GM23338 (cell line): ENCODE results near the gene SNN. TPM values are rescaled to one million over a fixed set of nuclear protein-coding genes. Genes with fewer than 3 reads are reported as not detected.

Experiments used
- ATAC-seq: fragments of 200-7000 bp; cut with Tn5 transposase; 3 replicates; pipeline ENCODE4 v1.9.1; 2020
- DNase-seq: peaks from one replicate; pipeline ENCODE4 v3.0.0-alpha.2; 2015; ENCODE audit warnings: low spot score
- H2AFZ ChIP-seq: fragments of 200-600 bp; sonication (generic); 2 replicates; pipeline ENCODE4 v1.8.0; 2016; ENCODE audit warnings: antibody characterized with exemption, mild to moderate bottlenecking, moderate library complexity
- H3F3A ChIP-seq: fragments of 200-600 bp; sonication (generic); replicated peaks from 2 replicates; pipeline ENCODE4 v1.8.0; 2017; ENCODE audit warnings: antibody characterized with exemption, mixed run types, low read depth
- H3K27ac ChIP-seq: fragments of 200-600 bp; sonication (generic); 2 replicates; pipeline ENCODE4 v1.6.1; 2016; ENCODE audit warnings: low read depth
- H3K27me3 ChIP-seq: fragments of 200-600 bp; sonication (generic); 2 replicates; pipeline ENCODE4 v1.8.0; 2016; ENCODE audit warnings: mild to moderate bottlenecking, mixed run types, moderate library complexity; ENCODE audit not compliant: insufficient read depth
- H3K36me3 ChIP-seq: fragments of 200-600 bp; sonication (generic); 2 replicates; pipeline ENCODE4 v1.8.0; 2016; ENCODE audit warnings: mild to moderate bottlenecking; ENCODE audit not compliant: insufficient read depth
- H3K4me1 ChIP-seq: fragments of 200-600 bp; sonication (generic); 2 replicates; pipeline ENCODE4 v1.8.0; 2016; ENCODE audit warnings: mild to moderate bottlenecking, moderate library complexity; ENCODE audit not compliant: insufficient read depth
- H3K4me2 ChIP-seq: fragments of 200-600 bp; sonication (generic); 2 replicates; pipeline ENCODE4 v1.7.1; 2017; ENCODE audit warnings: mixed run types
- H3K4me3 ChIP-seq: fragments of 200-600 bp; sonication (generic); 2 replicates; pipeline ENCODE4 v1.6.1; 2016; ENCODE audit warnings: mixed run types
- H3K79me2 ChIP-seq: fragments of 200-600 bp; sonication (generic); replicated peaks from 2 replicates; pipeline ENCODE4 v1.8.0; 2017; ENCODE audit warnings: mild to moderate bottlenecking; ENCODE audit not compliant: insufficient read depth
- H3K9me2 ChIP-seq: fragments of 200-600 bp; sonication (generic); 2 replicates; pipeline ENCODE4 v1.8.0; 2017; ENCODE audit not compliant: insufficient read depth
- H4K20me1 ChIP-seq: fragments of 200-600 bp; sonication (generic); replicated peaks from 2 replicates; pipeline ENCODE4 v1.8.0; 2017; ENCODE audit warnings: mild to moderate bottlenecking; ENCODE audit not compliant: insufficient read depth
- H3K27ac Mint-ChIP-seq: 2 replicates; pipeline ENCODE4 v1.8.0; 2020; ENCODE audit warnings: inconsistent platforms, mild to moderate bottlenecking, moderate library complexity, mixed read lengths
- H3K27me3 Mint-ChIP-seq: 3 replicates; pipeline ENCODE4 v1.8.0; 2022; ENCODE audit warnings: low read depth, mild to moderate bottlenecking, moderate library complexity, mixed read lengths, inconsistent platforms; ENCODE audit not compliant: insufficient read depth, poor library complexity
- H3K36me3 Mint-ChIP-seq: 3 replicates; pipeline ENCODE4 v1.8.0; 2021; ENCODE audit warnings: low read depth, mild to moderate bottlenecking, inconsistent platforms, moderate library complexity, mixed read lengths
- H3K4me1 Mint-ChIP-seq: 3 replicates; pipeline ENCODE4 v1.8.0; 2020; ENCODE audit warnings: mild to moderate bottlenecking, inconsistent platforms, mixed read lengths
- H3K4me3 Mint-ChIP-seq: 3 replicates; pipeline ENCODE4 v1.8.0; 2021; ENCODE audit warnings: moderate library complexity, mild to moderate bottlenecking, inconsistent platforms, mixed read lengths
- H3K9me3 Mint-ChIP-seq: 3 replicates; pipeline ENCODE4 v1.8.0; 2020; ENCODE audit warnings: moderate library complexity, mild to moderate bottlenecking, inconsistent platforms, mixed read lengths
- CREB1 ChIP-seq: fragments of 250-450 bp; sonication (Bioruptor Pico); IDR thresholded peaks from 2 replicates; pipeline ENCODE4 v1.5.0; 2020; ENCODE audit warnings: low read depth, mild to moderate bottlenecking, moderate library complexity
- CTCF ChIP-seq, 2 experiments: fragments of 200-600 bp in 1 of 2; sonication (generic) in 1 of 2; conservative IDR thresholded peaks; 2 replicates each; pipeline versions ENCODE4 v1.5.1 to v1.6.1; 2016 to 2017; ENCODE audit warnings: antibody characterized with exemption in 2 of 2, low read depth in 2 of 2, mild to moderate bottlenecking in 2 of 2, moderate library complexity in 1 of 2
- ETS1 ChIP-seq: IDR thresholded peaks from 2 replicates; pipeline ENCODE4 v1.6.1; 2016; ENCODE audit warnings: antibody characterized with exemption
- EZH2 ChIP-seq: fragments of 200-600 bp; sonication (generic); IDR thresholded peaks from one replicate; pipeline ENCODE4 v1.8.0; 2017; ENCODE audit warnings: antibody characterized with exemption, mild to moderate bottlenecking, low read depth; ENCODE audit not compliant: unreplicated experiment
- EZH2phosphoT487 ChIP-seq: fragments of 200-600 bp; sonication (generic); IDR thresholded peaks from one replicate; pipeline ENCODE4 v1.8.1; 2018; ENCODE audit warnings: antibody characterized with exemption; ENCODE audit not compliant: unreplicated experiment
- JUNB ChIP-seq: IDR thresholded peaks from one replicate; pipeline ENCODE4 v1.6.1; 2016; ENCODE audit warnings: antibody characterized with exemption; ENCODE audit not compliant: unreplicated experiment
- NANOG ChIP-seq: IDR thresholded peaks from 2 replicates; pipeline ENCODE4 v1.6.1; 2016; ENCODE audit warnings: antibody characterized with exemption, borderline replicate concordance
- POLR2AphosphoS5 ChIP-seq: IDR thresholded peaks from 2 replicates; pipeline ENCODE4 v1.6.1; 2016; ENCODE audit warnings: antibody characterized with exemption, low read depth
- REST ChIP-seq: IDR thresholded peaks from one replicate; pipeline ENCODE4 v1.6.1; 2018; ENCODE audit warnings: antibody characterized with exemption; ENCODE audit not compliant: unreplicated experiment
- STAT1 ChIP-seq: IDR thresholded peaks from one replicate; pipeline ENCODE4 v1.6.1; 2016; ENCODE audit warnings: antibody characterized with exemption; ENCODE audit not compliant: unreplicated experiment
- ZNF114 ChIP-seq: fragments of 250-450 bp; sonication (Bioruptor Pico); IDR thresholded peaks from 2 replicates; pipeline ENCODE4 v1.5.0; 2020; ENCODE audit warnings: mild to moderate bottlenecking, moderate library complexity
- ZNF331 ChIP-seq: fragments of 250-450 bp; sonication (Bioruptor Pico); IDR thresholded peaks from 2 replicates; pipeline ENCODE4 v1.5.0; 2020; ENCODE audit warnings: low read depth, mild to moderate bottlenecking, moderate library complexity
- ZNF462 ChIP-seq: fragments of 250-450 bp; sonication (Bioruptor Pico); IDR thresholded peaks from 2 replicates; pipeline ENCODE4 v1.5.0; 2020; ENCODE audit warnings: mild to moderate bottlenecking, moderate library complexity
- polyA plus RNA-seq: library from polyadenylated mRNA; unstranded; fragments of >200 nt; fragmentation: Nextera tagmentation; extraction: Ambion mirVana; gene quantifications from 2 replicates; pipeline ENCODE4 v1.2.1, GENCODE V29; 2016
- total RNA-seq: library from RNA; depleted of rRNA; stranded (reverse); fragments of >200 nt; shearing (Covaris generic); gene quantifications from 2 replicates; pipeline ENCODE4 v1.2.3, GENCODE V29; 2014

Gene SNN
- total and polyA plus RNA-seq, 2 experiments from 2014 or later: 19.0 to 63.3 TPM

GRCh38 chr16:11689031-11689840 is 21.0 kb downstream of the SNN start:
- no peak for DNase-seq
- H3K27ac Mint-ChIP-seq: no peak overlapping the region
- no peak overlapping the region for H3K4me3 ChIP-seq
- H3K4me1 Mint-ChIP-seq: no peaks in the 10 kb centered on the region
- H3K27ac ChIP-seq: no peak overlapping the region
- no peak for ATAC-seq
- peaks cover 4% of the 10 kb centered on the region; the same call in 1 of the 2 replicates for H4K20me1 ChIP-seq
- no peaks in the 10 kb centered on the region for H3K9me2 ChIP-seq
- H3K9me3 Mint-ChIP-seq: no peaks in the 10 kb centered on the region
- H3K36me3 ChIP-seq: peaks cover 14% of the 10 kb centered on the region; the same call in 1 of the 2 replicates
- TF ChIP-seq CREB1 (CRISPR knock-in tag) (no peak), ZNF462 (CRISPR knock-in tag) (no peak), ZNF331 (CRISPR knock-in tag) (no peak), POLR2AphosphoS5 (no peak), REST (no peak), NANOG (no peak), JUNB (no peak), EZH2 (no peak), ZNF114 (no peak), CTCF (conservative IDR thresholded peaks at IDR 0.05; ENCODE audit: low read depth in 2 of 2) (no peak), STAT1 (no peak), EZH2phosphoT487 (no peak), ETS1 (no peak)
- H3F3A ChIP-seq: no peaks in the 10 kb centered on the region
- H3K36me3 Mint-ChIP-seq: peaks cover 21% of the 10 kb centered on the region
- no peak overlapping the region for H3K4me3 Mint-ChIP-seq
- H3K4me2 ChIP-seq: no peak overlapping the region
- H3K4me1 ChIP-seq: no peaks in the 10 kb centered on the region
- H3K27me3 Mint-ChIP-seq: peaks cover 1% of the 10 kb centered on the region
- no peaks in the 10 kb centered on the region for H3K79me2 ChIP-seq
- H3K27me3 ChIP-seq: no peaks in the 10 kb centered on the region
- H2AFZ ChIP-seq: no peak overlapping the region
